Hepatocyte (in vitro differentiated cells): ENCODE data around the gene CYP1A2. TPM values are rescaled to one million over a fixed set of nuclear protein-coding genes. Genes with fewer than 3 reads are reported as not detected.

Experiments
- DNase-seq: peaks from one replicate; pipeline ENCODE4 v3.0.0-alpha.2; 2016; ENCODE audit warnings: low spot score
- H2AFZ ChIP-seq: fragments of 200-600 bp; sonication (generic); 2 replicates; pipeline ENCODE4 v1.6.0; 2016; ENCODE audit warnings: antibody characterized with exemption, mild to moderate bottlenecking
- H3K27ac ChIP-seq: fragments of 200-600 bp; sonication (generic); 2 replicates; pipeline ENCODE4 v1.5.1; 2016; ENCODE audit warnings: mild to moderate bottlenecking
- H3K27me3 ChIP-seq: fragments of 200-600 bp; sonication (generic); 2 replicates; pipeline ENCODE4 v1.6.1; 2016
- H3K36me3 ChIP-seq: fragments of 200-600 bp; sonication (generic); replicated peaks from 2 replicates; pipeline ENCODE4 v1.5.1; 2016; ENCODE audit warnings: low read depth; ENCODE audit not compliant: insufficient read depth
- H3K4me1 ChIP-seq: fragments of 200-600 bp; sonication (generic); 2 replicates; pipeline ENCODE4 v1.5.1; 2016; ENCODE audit warnings: mild to moderate bottlenecking, moderate library complexity; ENCODE audit not compliant: insufficient read depth
- H3K4me2 ChIP-seq: fragments of 200-600 bp; sonication (generic); 2 replicates; pipeline ENCODE4 v1.6.0; 2016
- H3K4me3 ChIP-seq: fragments of 200-600 bp; sonication (generic); 2 replicates; pipeline ENCODE4 v1.5.1; 2016; ENCODE audit warnings: mild to moderate bottlenecking
- H3K79me2 ChIP-seq: fragments of 200-600 bp; sonication (generic); 2 replicates; pipeline ENCODE4 v1.6.0; 2017; ENCODE audit warnings: mild to moderate bottlenecking
- H3K9me2 ChIP-seq: fragments of 200-600 bp; sonication (generic); replicated peaks from 2 replicates; pipeline ENCODE4 v1.6.0; 2017; ENCODE audit warnings: mild to moderate bottlenecking; ENCODE audit not compliant: insufficient read depth
- H3K9me3 ChIP-seq: fragments of 200-600 bp; sonication (generic); 2 replicates; pipeline ENCODE4 v1.5.1; 2016; ENCODE audit warnings: low read depth, mild to moderate bottlenecking
- H4K20me1 ChIP-seq: fragments of 200-600 bp; sonication (generic); 2 replicates; pipeline ENCODE4 v1.6.0; 2016; ENCODE audit warnings: mild to moderate bottlenecking; ENCODE audit not compliant: insufficient read depth, poor library complexity, severe bottlenecking
- EZH2 ChIP-seq: fragments of 200-600 bp; sonication (generic); IDR thresholded peaks from 2 replicates; pipeline ENCODE4 v1.6.1; 2016; ENCODE audit warnings: antibody characterized with exemption, mild to moderate bottlenecking, borderline replicate concordance
- EZH2phosphoT487 ChIP-seq: fragments of 200-600 bp; sonication (generic); IDR thresholded peaks from one replicate; pipeline ENCODE4 v1.6.1; 2018; ENCODE audit warnings: antibody characterized with exemption, mild to moderate bottlenecking, low read depth, moderate library complexity; ENCODE audit not compliant: unreplicated experiment, severe bottlenecking
- WGBS: methylation state at CpG from one replicate; pipeline ENCODE4 v1.1.6; 2016; ENCODE audit warnings: low lambda C conversion rate; ENCODE audit errors: missing lambda C conversion rate; 5-methylcytosine and 5-hydroxymethylcytosine counted together
- polyA plus RNA-seq: library from polyadenylated mRNA; unstranded; fragments of >200 nt; fragmentation: Nextera tagmentation; extraction: Ambion mirVana; gene quantifications from 2 replicates; pipeline ENCODE4 v1.2.1, GENCODE V29; 2016
- total RNA-seq: library from RNA; depleted of rRNA; stranded (reverse); fragments of >200 nt; gene quantifications from 2 replicates; pipeline ENCODE4 v1.2.3, GENCODE V29; 2014
- TF ChIP-seq, protein P1 (sequence below): fragments of 200-600 bp; sonication (generic); IDR thresholded peaks from 2 replicates; pipeline ENCODE4 v1.5.1; 2016; ENCODE audit warnings: antibody characterized with exemption, mild to moderate bottlenecking; ENCODE audit not compliant: poor library complexity

Gene CYP1A2
- total and polyA plus RNA-seq, 2 experiments from 2014 or later: 0.17 TPM; not detected in 1

DNA sequence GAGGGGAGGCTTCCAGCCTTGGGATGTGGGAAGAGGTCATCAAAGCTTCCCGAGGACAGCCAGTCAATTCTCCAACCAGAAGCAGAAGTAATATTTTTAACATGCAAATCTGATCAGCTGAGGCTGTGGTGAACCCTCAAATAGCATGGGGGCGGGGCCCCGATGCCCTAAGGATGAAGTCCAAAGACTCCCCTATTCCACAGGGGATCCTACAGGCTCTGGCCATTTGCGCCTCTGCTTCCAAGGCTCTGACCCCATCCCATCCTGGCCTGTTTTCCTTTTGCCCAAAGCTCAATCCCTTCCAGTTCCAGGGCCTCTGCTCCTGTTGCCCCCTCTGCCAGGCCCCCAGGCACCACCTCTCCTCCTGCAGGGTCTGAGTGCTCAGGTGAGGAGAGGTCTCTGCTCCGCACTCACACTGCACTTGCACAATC lies 26.5 kb downstream of the CYP1A2 start:
- H3K4me3 ChIP-seq: no peak overlapping the region
- 89% methylated on average over 5 of the region's 5 CpGs for WGBS
- DNase-seq: no peak
- no peak for TF ChIP-seq EZH2
- TF ChIP-seq, protein P1, sequence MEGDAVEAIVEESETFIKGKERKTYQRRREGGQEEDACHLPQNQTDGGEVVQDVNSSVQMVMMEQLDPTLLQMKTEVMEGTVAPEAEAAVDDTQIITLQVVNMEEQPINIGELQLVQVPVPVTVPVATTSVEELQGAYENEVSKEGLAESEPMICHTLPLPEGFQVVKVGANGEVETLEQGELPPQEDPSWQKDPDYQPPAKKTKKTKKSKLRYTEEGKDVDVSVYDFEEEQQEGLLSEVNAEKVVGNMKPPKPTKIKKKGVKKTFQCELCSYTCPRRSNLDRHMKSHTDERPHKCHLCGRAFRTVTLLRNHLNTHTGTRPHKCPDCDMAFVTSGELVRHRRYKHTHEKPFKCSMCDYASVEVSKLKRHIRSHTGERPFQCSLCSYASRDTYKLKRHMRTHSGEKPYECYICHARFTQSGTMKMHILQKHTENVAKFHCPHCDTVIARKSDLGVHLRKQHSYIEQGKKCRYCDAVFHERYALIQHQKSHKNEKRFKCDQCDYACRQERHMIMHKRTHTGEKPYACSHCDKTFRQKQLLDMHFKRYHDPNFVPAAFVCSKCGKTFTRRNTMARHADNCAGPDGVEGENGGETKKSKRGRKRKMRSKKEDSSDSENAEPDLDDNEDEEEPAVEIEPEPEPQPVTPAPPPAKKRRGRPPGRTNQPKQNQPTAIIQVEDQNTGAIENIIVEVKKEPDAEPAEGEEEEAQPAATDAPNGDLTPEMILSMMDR: no peak
- no peak for TF ChIP-seq EZH2phosphoT487
- no peaks in the 10 kb centered on the region for H3K27me3 ChIP-seq
- no peaks in the 10 kb centered on the region for H3K79me2 ChIP-seq
- H3K9me3 ChIP-seq: no peaks in the 10 kb centered on the region
- H3K27ac ChIP-seq: no peak overlapping the region
- no peaks in the 10 kb centered on the region for H3K36me3 ChIP-seq
- H3K4me1 ChIP-seq: peaks cover 12% of the 10 kb centered on the region
- no peaks in the 10 kb centered on the region for H4K20me1 ChIP-seq
- no peak overlapping the region for H2AFZ ChIP-seq
- H3K4me2 ChIP-seq: no peak overlapping the region
- H3K9me2 ChIP-seq: no peaks in the 10 kb centered on the region

DNA sequence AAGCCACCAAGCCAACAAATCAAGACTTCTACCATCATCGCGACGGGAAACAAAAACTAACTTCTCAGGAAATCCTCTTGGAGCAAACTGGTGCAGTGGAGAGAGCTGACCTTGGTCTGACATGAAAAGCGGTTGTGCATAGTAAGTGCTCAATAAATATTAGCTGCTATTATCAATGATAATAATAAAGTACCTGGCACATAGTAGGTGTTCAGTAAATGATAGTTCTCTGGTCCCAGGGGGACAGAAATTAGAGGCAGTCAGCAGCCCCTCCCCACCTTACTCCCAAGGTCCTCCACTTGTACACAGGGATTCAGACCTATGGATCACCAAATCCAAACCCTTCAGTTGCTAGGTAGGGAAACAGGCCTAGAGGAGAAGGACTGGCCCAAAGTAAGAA lies 27.2 kb downstream of the CYP1A2 start:
- Histone ChIP-seq H3K4me3 (no peak overlapping the region), H3K9me3 (no peaks in the 10 kb centered on the region), H3K36me3 (no peaks in the 10 kb centered on the region), H3K79me2 (no peaks in the 10 kb centered on the region), H3K4me2 (no peak overlapping the region), H3K9me2 (no peaks in the 10 kb centered on the region), H3K4me1 (peaks cover 20% of the 10 kb centered on the region), H4K20me1 (no peaks in the 10 kb centered on the region), H3K27me3 (no peaks in the 10 kb centered on the region), H2AFZ (no peak overlapping the region), H3K27ac (no peak overlapping the region)
- DNase-seq: no peak
- WGBS: 96% methylated on average over 4 of the region's 4 CpGs
- TF ChIP-seq EZH2 (no peak), EZH2phosphoT487 (no peak)
- TF ChIP-seq, protein P1: no peak

DNA sequence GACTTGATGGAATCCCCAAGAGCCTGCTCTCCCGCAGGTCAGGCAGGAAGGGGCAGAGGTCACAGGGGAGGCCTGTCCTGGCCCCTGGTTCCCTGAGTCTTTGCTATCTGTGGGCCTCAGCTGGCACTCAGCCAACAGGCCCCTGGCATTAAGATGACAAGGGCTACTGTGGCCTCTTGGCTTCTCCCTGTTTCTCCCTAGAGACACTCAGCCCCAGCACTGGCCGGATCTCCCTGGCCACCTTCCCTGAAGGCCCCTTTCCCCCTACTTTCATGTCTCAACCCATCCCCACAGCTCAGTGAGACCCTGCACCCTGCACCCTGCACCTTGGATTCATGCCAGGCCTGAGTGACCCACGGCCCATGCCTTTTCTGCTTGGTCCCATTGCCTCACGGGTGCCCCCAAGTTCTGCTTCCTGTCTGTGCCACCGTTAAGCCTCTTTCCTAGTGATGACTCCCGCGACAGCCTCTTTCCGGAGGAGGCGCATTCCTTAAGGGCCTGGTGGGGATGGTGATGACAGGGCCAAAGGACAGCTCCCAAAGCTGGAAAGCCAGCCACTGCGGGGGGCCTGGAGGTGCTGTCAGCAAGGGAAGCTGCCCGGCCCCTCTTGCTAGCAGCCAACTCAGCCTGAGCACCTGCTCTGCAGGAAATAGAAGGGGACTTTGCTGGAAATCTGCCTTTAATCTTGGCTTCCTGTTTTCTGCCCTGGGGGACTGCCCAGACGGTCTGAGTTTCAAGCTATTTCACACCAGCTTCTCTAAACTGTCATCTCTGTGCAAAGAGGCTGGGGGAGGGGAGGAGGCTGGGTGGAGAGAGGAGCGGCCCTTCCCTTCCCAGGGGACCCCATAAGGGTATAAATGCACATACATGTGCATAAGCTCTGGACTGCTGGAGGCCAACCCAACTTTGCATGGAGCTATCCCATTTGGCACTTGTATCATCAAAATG lies 28.4 kb downstream of the CYP1A2 start:
- no peak overlapping the region for H3K27ac ChIP-seq
- no peak overlapping the region for H3K4me2 ChIP-seq
- H2AFZ ChIP-seq: no peak overlapping the region
- 42% methylated on average over 13 of the region's 13 CpGs for WGBS
- no peaks in the 10 kb centered on the region for H3K27me3 ChIP-seq
- H3K79me2 ChIP-seq: peaks cover 4% of the 10 kb centered on the region
- no peaks in the 10 kb centered on the region for H3K9me3 ChIP-seq
- H3K4me1 ChIP-seq: peaks cover 28% of the 10 kb centered on the region
- H4K20me1 ChIP-seq: no peaks in the 10 kb centered on the region
- TF ChIP-seq EZH2phosphoT487 (no peak), EZH2 (no peak)
- TF ChIP-seq, protein P1: no peak
- DNase-seq: no peak
- H3K36me3 ChIP-seq: no peaks in the 10 kb centered on the region
- no peak overlapping the region for H3K4me3 ChIP-seq
- H3K9me2 ChIP-seq: no peaks in the 10 kb centered on the region
